PFSK-1 (cell line): ENCODE data around the gene COL23A1.

Experiments
- FOXP2 ChIP-seq: optimal IDR thresholded peaks from 2 replicates; pipeline ENCODE3; 2011; ENCODE audit warnings: borderline replicate concordance, control low read depth, inconsistent platforms; ENCODE audit not compliant: insufficient read depth; ENCODE audit errors: extremely low read length, extremely low read depth
- POLR2AphosphoS5 ChIP-seq: IDR thresholded peaks from 2 replicates; pipeline ENCODE4 v1.6.1; 2012; ENCODE audit warnings: low read depth, mild to moderate bottlenecking, control low read depth, low read length, moderate library complexity
- SIN3A ChIP-seq: IDR thresholded peaks from 2 replicates; pipeline ENCODE4 v1.6.1; 2012; ENCODE audit warnings: mild to moderate bottlenecking, low read length, moderate library complexity, borderline replicate concordance; ENCODE audit not compliant: insufficient read depth

GRCh38 chr5:178309271-178310013 lies 280.8 kb downstream of the COL23A1 start:
- TF ChIP-seq POLR2AphosphoS5 = no peak
- no peak for TF ChIP-seq SIN3A
- no peak for TF ChIP-seq FOXP2
